ENCODE results near the gene DHFR.

- no peak for TF ChIP-seq CTCF (IDR thresholded peaks at IDR 0.05)
- TF ChIP-seq POLR2AphosphoS5 (IDR thresholded peaks at IDR 0.05) = no peak
- no peak for TF ChIP-seq EP300 (IDR thresholded peaks at IDR 0.05)
These were observed 42.3 kb upstream of the DHFR start for GRCh38 chr5:80697100-80697499.
